Testis (tissue), 3 donors: ENCODE data around the gene CPTP. TPM values are rescaled to one million over a fixed set of nuclear protein-coding genes. Genes with fewer than 3 reads are reported as not detected.

Experiments used
- DNase-seq: peaks from one replicate; pipeline ENCODE4 v3.0.0-alpha.2; 2019
- H3K27ac ChIP-seq, 2 donors: fragments of 200-600 bp; sonication (generic); one replicate each; pipeline ENCODE4 v1.5.1; 2019
- H3K27me3 ChIP-seq: fragments of 200-600 bp; sonication (generic); one replicate; pipeline ENCODE4 v1.5.1; 2019
- H3K36me3 ChIP-seq: fragments of 200-600 bp; sonication (generic); one replicate; pipeline ENCODE4 v1.5.1; 2017; ENCODE audit warnings: low read depth; ENCODE audit errors: missing control alignments
- H3K4me1 ChIP-seq: fragments of 200-600 bp; sonication (generic); one replicate; pipeline ENCODE4 v1.5.1; 2019
- H3K4me3 ChIP-seq, 2 donors: fragments of 200-600 bp; sonication (generic); one replicate each; pipeline ENCODE4 v1.5.1; 2017 to 2019
- H3K9me3 ChIP-seq: fragments of 200-600 bp; sonication (generic); one replicate; pipeline ENCODE4 v1.5.1; 2017
- CTCF ChIP-seq, 3 experiments: fragments of 450-650 bp in 2 of 3; fragments of 200-600 bp in 1 of 3; sonication (generic) in 1 of 3; IDR thresholded peaks; one replicate each; pipeline ENCODE4 v1.5.1; 2016 to 2019; ENCODE audit warnings: antibody characterized with exemption in 3 of 3, mild to moderate bottlenecking in 2 of 3, moderate library complexity in 1 of 3
- POLR2A ChIP-seq: fragments of 450-650 bp; IDR thresholded peaks from one replicate; pipeline ENCODE4 v1.6.1; 2017; ENCODE audit warnings: antibody characterized with exemption, mild to moderate bottlenecking, moderate library complexity
- WGBS, 2 donors: methylation state at CpG; one replicate each; pipeline ENCODE4 v1.1.5; 2018; 5-methylcytosine and 5-hydroxymethylcytosine counted together
- intact Hi-C: fragments of 100-400 bp; cut with DNase I; formaldehyde crosslinking; loops from one replicate; pipeline ENCODE4 v1.15.1; 2023; ENCODE audit warnings: low total_unique reads
- polyA plus RNA-seq: library from polyadenylated mRNA; stranded (reverse); fragments of 350-450 nt; fragmentation: Illumina TruSeq; extraction: RNeasy Lipid Tissue Mini Kit (QIAGEN cat#74804); gene quantifications from one replicate; pipeline ENCODE4 v1.2.3, GENCODE V29; 2014; ENCODE audit warnings: low read depth, low replicate concordance; ENCODE audit not compliant: insufficient read depth
- total RNA-seq, 2 donors: library from RNA; depleted of rRNA; stranded (reverse); fragments of >200 nt; gene quantifications; one replicate each; pipeline ENCODE4 v1.2.3, GENCODE V29; 2016

The CPTP gene
- total and polyA plus RNA-seq, 3 donors from 2014 or later: 64.4 to 129 (median 82.3) TPM

GRCh38 chr1:1279028-1279427 is 45.6 kb upstream of the CPTP start:
- Histone ChIP-seq H3K36me3 (no peaks in the 10 kb centered on the region), H3K4me3 (no peak overlapping the region), H3K27me3 (no peaks in the 10 kb centered on the region), H3K27ac (no peak overlapping the region), H3K4me1 (peaks cover 19% of the 10 kb centered on the region), H3K9me3 (no peaks in the 10 kb centered on the region)
- no peak for TF ChIP-seq CTCF (IDR thresholded peaks at IDR 0.05)
- no peak for TF ChIP-seq POLR2A
- no peak for DNase-seq
- 92 to 93% methylated on average over 17 of the region's 17 CpGs for WGBS, 2 donors
- intact Hi-C loops: no loop called here

GRCh38 chr1:1280782-1281481 is 43.7 kb upstream of the CPTP start:
- DNase-seq: no peak
- Histone ChIP-seq H3K4me1 (peaks cover 11% of the 10 kb centered on the region), H3K27me3 (no peaks in the 10 kb centered on the region), H3K9me3 (no peaks in the 10 kb centered on the region), H3K27ac (no peak overlapping the region), H3K4me3 (no peak overlapping the region), H3K36me3 (no peaks in the 10 kb centered on the region)
- TF ChIP-seq CTCF (IDR thresholded peaks at IDR 0.05) (no peak), POLR2A (no peak)
- intact Hi-C loops: no loop called here
- WGBS, 2 donors: 89 to 92% methylated on average over 9 to 21 of the region's 21 CpGs

GRCh38 chr1:1281533-1282321 is 42.9 kb upstream of the CPTP start:
- peak; percentile 88 for DNase-seq
- TF ChIP-seq POLR2A: no peak
- no peak for TF ChIP-seq CTCF (IDR thresholded peaks at IDR 0.05)
- Histone ChIP-seq H3K27me3 (no peaks in the 10 kb centered on the region), H3K36me3 (no peaks in the 10 kb centered on the region), H3K9me3 (no peaks in the 10 kb centered on the region), H3K4me3 (no peak overlapping the region), H3K27ac (peak overlapping the region in 1 of 2 donors; percentile 21), H3K4me1 (peaks cover 11% of the 10 kb centered on the region)
- intact Hi-C loops: no loop called here
- WGBS, 2 donors: 35 to 44% methylated on average over 8 to 22 of the region's 26 CpGs

GRCh38 chr1:1282998-1283397 is 41.6 kb upstream of the CPTP start:
- H3K4me1 ChIP-seq: peaks cover 11% of the 10 kb centered on the region
- no peak for TF ChIP-seq POLR2A
- TF ChIP-seq CTCF (IDR thresholded peaks at IDR 0.05): no peak
- 88 to 91% methylated on average over 12 to 14 of the region's 14 CpGs for WGBS, 2 donors

More at GRCh38 chr1:1282998-1283397, 41.6 kb upstream of the CPTP start:
- H3K4me3 ChIP-seq: no peak overlapping the region
- H3K27ac ChIP-seq: no peak overlapping the region
- intact Hi-C loops: no loop called here
- H3K36me3 ChIP-seq: no peaks in the 10 kb centered on the region
- H3K27me3 ChIP-seq: no peaks in the 10 kb centered on the region
- no peaks in the 10 kb centered on the region for H3K9me3 ChIP-seq
- no peak for DNase-seq
